Fibroblast of the aortic adventitia (primary cell): ENCODE results near the gene RUSC2. TPM values are rescaled to one million over a fixed set of nuclear protein-coding genes. Genes with fewer than 3 reads are reported as not detected.
"Not testable (repeated sequence)": the region's sequence is repeated elsewhere in the genome, so short reads cannot be mapped to it uniquely, and the experiment has no call there.

Source experiments
- DNase-seq: peaks from one replicate; pipeline ENCODE4 v3.0.0-alpha.2; 2010; ENCODE audit warnings: low read depth
- H3K4me3 ChIP-seq: 2 replicates; pipeline ENCODE4 v1.5.1; 2011; ENCODE audit warnings: low read depth, mild to moderate bottlenecking, control low read depth, low read length, moderate library complexity
- total RNA-seq: library from RNA; depleted of rRNA; stranded (reverse); fragments of >200 nt; gene quantifications from 2 replicates; pipeline ENCODE4 v1.2.3, GENCODE V29; 2012; ENCODE audit warnings: low replicate concordance
- TF ChIP-seq, protein P1 (sequence below): IDR thresholded peaks from 2 replicates; pipeline ENCODE4 v1.5.1; 2011; ENCODE audit warnings: mild to moderate bottlenecking, low read length, control low read depth, inconsistent platforms; ENCODE audit not compliant: insufficient read depth

RUSC2 gene
- total RNA-seq, 1 donor = 32.9 TPM

DNA sequence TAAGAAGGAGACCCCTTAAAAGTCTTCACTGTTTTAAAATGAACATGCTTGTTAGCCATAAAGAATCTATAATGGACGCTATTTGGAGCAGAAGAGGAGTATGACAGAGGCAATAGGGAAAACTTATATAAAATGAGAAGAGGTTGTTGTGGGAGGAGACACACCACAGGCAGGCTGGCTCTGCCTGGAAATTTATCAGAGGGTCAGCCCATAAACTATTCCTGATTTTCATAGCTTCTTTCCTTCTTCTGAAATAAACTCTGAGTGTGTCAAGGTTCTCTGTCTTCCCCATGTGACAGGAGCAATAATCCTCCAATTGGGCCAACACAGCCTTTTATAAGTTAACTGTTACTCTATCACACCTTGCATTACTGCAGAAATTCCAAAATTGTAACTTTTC, 19.6 kb upstream of the RUSC2 start:
- TF ChIP-seq, protein P1, sequence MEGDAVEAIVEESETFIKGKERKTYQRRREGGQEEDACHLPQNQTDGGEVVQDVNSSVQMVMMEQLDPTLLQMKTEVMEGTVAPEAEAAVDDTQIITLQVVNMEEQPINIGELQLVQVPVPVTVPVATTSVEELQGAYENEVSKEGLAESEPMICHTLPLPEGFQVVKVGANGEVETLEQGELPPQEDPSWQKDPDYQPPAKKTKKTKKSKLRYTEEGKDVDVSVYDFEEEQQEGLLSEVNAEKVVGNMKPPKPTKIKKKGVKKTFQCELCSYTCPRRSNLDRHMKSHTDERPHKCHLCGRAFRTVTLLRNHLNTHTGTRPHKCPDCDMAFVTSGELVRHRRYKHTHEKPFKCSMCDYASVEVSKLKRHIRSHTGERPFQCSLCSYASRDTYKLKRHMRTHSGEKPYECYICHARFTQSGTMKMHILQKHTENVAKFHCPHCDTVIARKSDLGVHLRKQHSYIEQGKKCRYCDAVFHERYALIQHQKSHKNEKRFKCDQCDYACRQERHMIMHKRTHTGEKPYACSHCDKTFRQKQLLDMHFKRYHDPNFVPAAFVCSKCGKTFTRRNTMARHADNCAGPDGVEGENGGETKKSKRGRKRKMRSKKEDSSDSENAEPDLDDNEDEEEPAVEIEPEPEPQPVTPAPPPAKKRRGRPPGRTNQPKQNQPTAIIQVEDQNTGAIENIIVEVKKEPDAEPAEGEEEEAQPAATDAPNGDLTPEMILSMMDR = no peak
- H3K4me3 ChIP-seq = no peak overlapping the region
- peak; percentile 25 for DNase-seq

DNA sequence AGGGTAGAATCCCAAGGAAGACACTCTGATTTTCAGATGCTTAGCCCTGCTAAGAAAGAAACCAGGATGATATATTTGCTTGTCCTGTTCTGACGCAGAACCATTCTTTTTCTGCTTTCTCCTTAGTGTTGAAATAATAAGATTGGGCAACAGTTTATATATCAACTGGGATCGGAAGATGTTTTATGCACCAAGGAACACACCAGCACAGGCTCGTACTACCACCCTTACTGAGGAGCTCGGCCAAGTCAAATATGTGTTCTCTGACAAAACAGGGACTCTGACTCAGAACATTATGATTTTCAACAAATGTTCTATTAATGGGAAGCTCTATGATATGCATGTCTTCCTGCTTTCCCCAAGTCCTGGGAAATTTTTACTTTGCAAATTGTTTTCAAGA, 19.0 kb upstream of the RUSC2 start:
- peak; percentile 96 for DNase-seq
- H3K4me3 ChIP-seq = no peak overlapping the region
- TF ChIP-seq, protein P1 = no peak

DNA sequence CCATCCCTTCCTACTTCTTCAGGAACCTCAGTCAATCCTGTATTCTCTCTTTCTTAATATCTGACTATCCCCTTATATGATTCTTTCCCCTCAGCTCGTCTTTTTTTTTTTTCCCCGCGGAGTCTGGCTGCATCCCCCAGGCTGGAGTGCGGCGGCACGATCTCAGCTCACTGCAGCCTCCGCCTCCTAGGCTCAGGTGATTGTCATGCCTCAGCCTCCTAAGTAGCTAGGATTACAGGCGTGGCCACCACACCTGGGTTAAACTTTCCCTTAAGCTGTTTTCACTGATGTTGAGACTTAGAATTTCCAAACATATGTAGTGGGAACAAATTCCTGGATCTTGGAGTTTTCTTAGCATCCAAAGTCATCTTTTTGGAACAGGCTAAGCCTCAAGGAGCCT, 13.3 kb upstream of the RUSC2 start:
- no peak for DNase-seq
- TF ChIP-seq, protein P1 = no peak
- no peak overlapping the region for H3K4me3 ChIP-seq

DNA sequence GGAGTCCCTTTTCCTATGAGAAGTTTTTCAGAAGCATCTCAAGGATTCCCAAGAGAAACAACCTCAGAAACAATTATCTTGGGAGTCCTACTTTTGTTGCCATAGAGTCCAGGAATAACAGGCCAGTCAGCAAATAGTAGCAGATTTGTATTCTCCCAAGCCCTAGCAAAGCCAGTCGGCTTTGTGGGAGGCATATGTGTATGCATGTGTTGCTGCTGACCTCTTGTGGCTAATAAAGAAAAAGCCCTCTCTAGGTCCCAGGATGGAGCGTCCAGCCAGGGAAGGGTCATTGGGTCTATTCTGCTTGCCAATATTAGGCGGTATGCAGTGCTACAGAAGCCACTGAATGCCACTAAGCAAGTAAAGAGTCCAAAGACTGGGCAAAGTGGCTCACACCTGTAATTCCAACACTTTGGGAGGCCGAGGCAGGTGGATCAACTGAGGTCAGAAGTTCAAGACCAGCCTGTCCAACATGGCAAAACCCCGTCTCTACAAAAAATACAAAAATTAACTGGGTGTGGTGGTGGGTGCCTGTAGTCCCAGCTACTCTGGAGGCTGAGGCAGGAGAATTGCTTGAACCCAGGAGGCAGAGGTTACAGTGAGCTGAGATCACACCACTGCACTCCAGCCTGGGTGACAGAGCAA, 12.6 kb upstream of the RUSC2 start:
- TF ChIP-seq, protein P1 = peak; percentile 90
- H3K4me3 ChIP-seq = not testable (repeated sequence)
- DNase-seq = peak; percentile 91

DNA sequence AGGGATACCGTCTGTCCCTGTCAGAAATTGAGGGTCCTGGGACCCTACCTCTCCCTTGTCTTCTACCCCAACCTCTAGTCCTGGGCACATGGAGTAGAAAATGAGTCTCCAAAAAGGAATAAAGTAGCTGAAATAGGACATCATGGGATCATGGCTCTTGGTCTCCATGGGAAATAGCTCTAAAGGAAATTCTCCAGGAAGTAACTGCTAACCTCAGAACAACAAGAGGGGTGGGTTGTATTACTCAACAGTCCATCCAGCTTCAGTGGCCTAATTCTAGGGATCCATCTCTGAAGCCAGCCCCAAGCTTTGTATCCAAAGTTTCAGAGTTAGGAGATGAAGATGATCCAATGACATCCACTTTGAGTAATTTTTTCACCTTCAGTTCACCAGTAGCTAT, 11.0 kb upstream of the RUSC2 start:
- no peak for DNase-seq
- H3K4me3 ChIP-seq = no peak overlapping the region
- TF ChIP-seq, protein P1 = no peak

DNA sequence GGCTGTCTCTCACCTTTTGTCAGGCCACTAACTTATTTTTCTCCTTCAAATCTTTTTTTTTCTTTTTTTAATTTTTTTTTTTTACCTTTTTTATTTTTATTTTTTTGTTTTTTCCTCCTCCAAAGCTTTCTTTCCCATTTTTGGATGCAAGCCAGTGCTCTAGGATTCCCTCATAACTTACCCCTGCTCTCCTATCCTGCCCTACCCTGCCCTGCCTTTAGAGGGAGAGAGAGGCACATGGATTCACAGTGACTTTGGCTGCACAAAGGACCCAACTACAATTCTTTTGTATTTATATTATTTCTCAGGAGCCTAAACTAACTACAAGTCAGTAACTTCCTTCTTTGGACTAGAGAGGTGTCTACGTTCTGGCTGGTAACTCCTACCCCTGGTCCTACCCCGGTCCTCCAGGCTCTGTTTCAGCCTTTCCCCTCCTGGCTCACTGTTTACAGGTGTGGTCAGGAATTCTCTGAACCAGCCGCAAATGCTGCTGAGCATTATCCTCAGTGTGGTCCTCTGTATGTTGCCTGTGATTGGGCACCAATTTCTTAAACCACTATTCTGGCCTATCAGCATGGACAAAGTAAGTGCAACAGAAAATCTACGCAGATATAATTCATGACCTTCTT, 8.4 kb upstream of the RUSC2 start:
- TF ChIP-seq, protein P1 = peak; percentile 88
- peak; percentile 79 for DNase-seq
- H3K4me3 ChIP-seq = no peak overlapping the region
